ENCODE results near the gene PARD3. TPM values are rescaled to one million over a fixed set of nuclear protein-coding genes. Genes with fewer than 3 reads are reported as not detected.

The PARD3 gene
- total RNA-seq, 2 donors from 2014 or later: 59.6 to 74.6 TPM

DNA sequence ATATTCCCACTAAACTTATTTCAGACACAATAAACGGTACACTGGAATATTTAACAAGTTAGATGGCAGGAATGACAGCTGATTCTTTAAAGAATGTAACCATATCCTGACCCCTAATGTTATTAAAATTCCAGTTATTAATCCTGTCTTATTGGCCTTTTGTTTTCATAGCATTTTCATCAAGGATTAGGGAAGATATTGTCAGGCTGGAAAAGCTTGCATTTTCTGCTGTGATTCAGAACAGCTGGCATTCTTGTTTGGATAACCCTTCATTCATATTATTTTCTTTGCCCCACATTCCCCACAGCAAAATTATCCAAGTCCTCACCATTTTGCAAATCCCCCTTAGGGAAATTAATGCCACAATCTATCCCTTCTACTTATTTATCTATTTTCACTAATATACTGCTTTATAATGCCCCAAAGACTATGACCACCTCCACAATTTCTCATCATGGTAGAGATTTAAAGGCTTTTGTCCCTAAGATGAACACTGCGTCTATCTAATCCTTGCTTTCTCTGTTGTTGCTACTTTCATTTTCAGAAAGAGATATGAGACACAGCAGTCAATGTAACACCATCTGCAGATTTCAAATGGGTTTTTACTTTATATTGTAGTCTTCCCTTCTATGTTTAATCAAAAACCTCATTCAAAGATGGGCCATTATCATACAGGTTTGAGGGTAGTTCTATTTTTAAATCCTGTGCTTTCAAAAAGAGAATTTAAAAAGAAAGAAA lies 475.1 kb downstream of the PARD3 start:
- H3K4me3 ChIP-seq (ENCODE audit: low read length): no peak overlapping the region
- no peak overlapping the region for H3K27ac ChIP-seq (ENCODE audit: low read depth, low read length)
- H3K9ac ChIP-seq (ENCODE audit: extremely low read depth, low read length, poor library complexity, severe bottlenecking): no peak overlapping the region
- Mint-ChIP-seq H3K36me3 (ENCODE audit: low read depth) (peaks cover 18% of the 10 kb centered on the region), H3K4me1 (no peaks in the 10 kb centered on the region), H3K27ac (no peak overlapping the region), H3K9me3 (no peaks in the 10 kb centered on the region), H3K4me3 (no peak overlapping the region), H3K27me3 (ENCODE audit: insufficient read depth) (no peaks in the 10 kb centered on the region)
- TF ChIP-seq, protein P1, sequence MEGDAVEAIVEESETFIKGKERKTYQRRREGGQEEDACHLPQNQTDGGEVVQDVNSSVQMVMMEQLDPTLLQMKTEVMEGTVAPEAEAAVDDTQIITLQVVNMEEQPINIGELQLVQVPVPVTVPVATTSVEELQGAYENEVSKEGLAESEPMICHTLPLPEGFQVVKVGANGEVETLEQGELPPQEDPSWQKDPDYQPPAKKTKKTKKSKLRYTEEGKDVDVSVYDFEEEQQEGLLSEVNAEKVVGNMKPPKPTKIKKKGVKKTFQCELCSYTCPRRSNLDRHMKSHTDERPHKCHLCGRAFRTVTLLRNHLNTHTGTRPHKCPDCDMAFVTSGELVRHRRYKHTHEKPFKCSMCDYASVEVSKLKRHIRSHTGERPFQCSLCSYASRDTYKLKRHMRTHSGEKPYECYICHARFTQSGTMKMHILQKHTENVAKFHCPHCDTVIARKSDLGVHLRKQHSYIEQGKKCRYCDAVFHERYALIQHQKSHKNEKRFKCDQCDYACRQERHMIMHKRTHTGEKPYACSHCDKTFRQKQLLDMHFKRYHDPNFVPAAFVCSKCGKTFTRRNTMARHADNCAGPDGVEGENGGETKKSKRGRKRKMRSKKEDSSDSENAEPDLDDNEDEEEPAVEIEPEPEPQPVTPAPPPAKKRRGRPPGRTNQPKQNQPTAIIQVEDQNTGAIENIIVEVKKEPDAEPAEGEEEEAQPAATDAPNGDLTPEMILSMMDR (conservative IDR thresholded peaks at IDR 0.05): no peak
- H3K4me1 ChIP-seq (ENCODE audit: control insufficient read depth, insufficient read depth, low read length): no peaks in the 10 kb centered on the region
- H3K9me3 ChIP-seq (ENCODE audit: control insufficient read depth, low read length): no peaks in the 10 kb centered on the region
- no peak for DNase-seq
- WGBS, 2 experiments (ENCODE audit: insufficient coverage in 1 of 2, insufficient read length in 1 of 2): 95% methylated on average over 2 of the region's 2 CpGs; no CpG with 5 or more reads in 1 of the 2 experiments
- H3K27me3 ChIP-seq (ENCODE audit: control insufficient read depth, insufficient read depth, low read length, poor library complexity, severe bottlenecking): no peaks in the 10 kb centered on the region
- peaks cover 51% of the 10 kb centered on the region for H3K36me3 ChIP-seq (ENCODE audit: control insufficient read depth, insufficient read depth, low read length)

DNA sequence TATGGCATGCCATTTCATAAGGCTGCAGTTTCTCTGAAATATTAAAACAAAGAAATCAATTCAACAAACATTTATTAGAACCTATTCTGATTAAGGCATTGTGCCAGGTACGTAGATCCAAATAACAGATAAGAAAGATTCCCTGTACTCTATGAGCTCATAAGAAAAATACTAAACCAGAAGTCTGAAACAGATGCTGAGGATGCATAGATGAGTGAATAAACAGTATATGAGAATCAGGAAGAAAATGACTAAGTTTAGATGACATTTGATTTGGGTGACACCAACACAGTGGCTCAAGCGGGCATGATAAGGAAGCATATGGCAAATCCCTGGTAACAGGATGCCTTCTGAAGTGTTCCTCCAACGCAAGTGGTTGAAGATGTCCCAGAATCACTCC lies 477.2 kb downstream of the PARD3 start:
- H3K36me3 ChIP-seq (ENCODE audit: control insufficient read depth, insufficient read depth, low read length): peaks cover 63% of the 10 kb centered on the region
- TF ChIP-seq, protein P1 (conservative IDR thresholded peaks at IDR 0.05): no peak
- Mint-ChIP-seq H3K4me1 (no peaks in the 10 kb centered on the region), H3K9me3 (no peaks in the 10 kb centered on the region), H3K36me3 (ENCODE audit: low read depth) (peaks cover 18% of the 10 kb centered on the region), H3K4me3 (no peak overlapping the region), H3K27me3 (ENCODE audit: insufficient read depth) (no peaks in the 10 kb centered on the region), H3K27ac (no peak overlapping the region)
- H3K9me3 ChIP-seq (ENCODE audit: control insufficient read depth, low read length): no peaks in the 10 kb centered on the region
- DNase-seq: no peak
- no peak overlapping the region for H3K27ac ChIP-seq (ENCODE audit: low read depth, low read length)
- H3K4me1 ChIP-seq (ENCODE audit: control insufficient read depth, insufficient read depth, low read length): no peaks in the 10 kb centered on the region
- no peak overlapping the region for H3K9ac ChIP-seq (ENCODE audit: extremely low read depth, low read length, poor library complexity, severe bottlenecking)
- no peak overlapping the region for H3K4me3 ChIP-seq (ENCODE audit: low read length)
- H3K27me3 ChIP-seq (ENCODE audit: control insufficient read depth, insufficient read depth, low read length, poor library complexity, severe bottlenecking): no peaks in the 10 kb centered on the region
- 97 to 100% methylated on average over 2 to 3 of the region's 3 CpGs for WGBS, 2 experiments (ENCODE audit: insufficient coverage in 1 of 2, insufficient read length in 1 of 2)

DNA sequence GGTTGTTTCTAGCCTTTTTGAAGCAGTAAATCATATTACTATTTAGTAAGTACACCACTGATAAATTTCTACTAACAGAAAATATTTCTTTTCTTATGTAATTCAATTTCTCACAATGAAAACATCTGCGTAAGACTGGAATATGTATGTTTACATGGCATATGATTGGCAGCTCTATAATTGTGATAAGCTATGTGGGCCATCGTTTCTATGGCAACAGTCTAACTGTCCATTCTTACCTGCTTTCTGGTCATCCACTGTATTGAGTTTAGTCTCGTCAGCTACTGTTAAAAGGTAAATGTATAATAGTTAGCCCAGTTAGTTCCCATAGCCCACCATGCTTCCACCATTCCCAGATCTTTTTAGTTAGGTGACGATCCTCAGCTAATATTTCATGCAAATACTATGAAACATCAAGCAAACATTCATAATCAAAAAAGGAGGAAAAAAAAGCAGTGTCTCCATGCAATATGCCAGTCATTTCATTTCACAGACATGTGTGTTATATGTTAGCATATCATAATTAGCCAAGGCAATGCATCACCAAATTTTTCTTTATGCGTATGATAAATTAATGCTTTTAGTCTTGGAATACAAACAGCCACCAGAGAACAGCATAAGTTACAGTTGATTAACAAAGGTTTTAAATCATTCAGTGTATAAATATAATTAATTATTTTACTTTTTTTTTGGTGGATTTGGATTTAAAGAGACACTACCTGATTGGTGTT lies 479.0 kb downstream of the PARD3 start:
- H3K36me3 ChIP-seq (ENCODE audit: control insufficient read depth, insufficient read depth, low read length): peaks cover 57% of the 10 kb centered on the region
- H3K9me3 ChIP-seq (ENCODE audit: control insufficient read depth, low read length): no peaks in the 10 kb centered on the region
- Mint-ChIP-seq H3K27ac (no peak overlapping the region), H3K4me3 (no peak overlapping the region), H3K4me1 (no peaks in the 10 kb centered on the region), H3K9me3 (no peaks in the 10 kb centered on the region), H3K27me3 (ENCODE audit: insufficient read depth) (no peaks in the 10 kb centered on the region), H3K36me3 (ENCODE audit: low read depth) (peaks cover 17% of the 10 kb centered on the region)
- no peak for DNase-seq
- no peak overlapping the region for H3K4me3 ChIP-seq (ENCODE audit: low read length)
- no peaks in the 10 kb centered on the region for H3K4me1 ChIP-seq (ENCODE audit: control insufficient read depth, insufficient read depth, low read length)
- H3K27ac ChIP-seq (ENCODE audit: low read depth, low read length): no peak overlapping the region
- TF ChIP-seq, protein P1 (conservative IDR thresholded peaks at IDR 0.05): no peak
- no peak overlapping the region for H3K9ac ChIP-seq (ENCODE audit: extremely low read depth, low read length, poor library complexity, severe bottlenecking)
- 91 to 100% methylated on average over 1 to 5 of the region's 5 CpGs for WGBS, 2 experiments (ENCODE audit: insufficient coverage in 1 of 2, insufficient read length in 1 of 2)
- no peaks in the 10 kb centered on the region for H3K27me3 ChIP-seq (ENCODE audit: control insufficient read depth, insufficient read depth, low read length, poor library complexity, severe bottlenecking)

Measured in endodermal cell (in vitro differentiated cells).